Measurements from ENCODE around the gene STEAP1B. TPM values are rescaled to one million over a fixed set of nuclear protein-coding genes. Genes with fewer than 3 reads are reported as not detected.
"Not testable (repeated sequence)": the region's sequence is repeated elsewhere in the genome, so short reads cannot be mapped to it uniquely, and the experiment has no call there.

STEAP1B gene
- total RNA-seq, 1 experiment from 2014 or later, result 3.2 TPM

- not testable (repeated sequence) for H2BK20ac ChIP-seq (ENCODE audit: low read depth, low read length, poor library complexity, severe bottlenecking); H3K27ac Mint-ChIP-seq; H4K20me1 ChIP-seq (ENCODE audit: control insufficient read depth, insufficient read depth, insufficient read length); H4K8ac ChIP-seq (replicated peaks; ENCODE audit: insufficient read length, low read depth, low read length); H3K4me1 ChIP-seq (ENCODE audit: insufficient read depth, low read length); H3K4me3 Mint-ChIP-seq; H3K79me2 ChIP-seq (ENCODE audit: insufficient read depth, low read length); H2BK5ac ChIP-seq (ENCODE audit: insufficient read length, low read length); H3K23me2 ChIP-seq (ENCODE audit: insufficient read length, low read depth, low read length, poor library complexity, severe bottlenecking); H4K91ac ChIP-seq (ENCODE audit: insufficient read length, low read depth, low read length); H3K9ac ChIP-seq (ENCODE audit: extremely low read depth, insufficient read length, low read length); H3K9me3 ChIP-seq (ENCODE audit: control insufficient read depth, low read depth, low read length); H2BK15ac ChIP-seq (ENCODE audit: low read depth, low read length); H4K5ac ChIP-seq (ENCODE audit: insufficient read length, low read depth, low read length); H3T11ph ChIP-seq (ENCODE audit: low read length); H2AFZ ChIP-seq (ENCODE audit: low read length); H3K4me2 ChIP-seq (ENCODE audit: insufficient read depth, insufficient read length, low read length); H2BK120ac ChIP-seq (ENCODE audit: low read depth, low read length, poor library complexity, severe bottlenecking); H3K4ac ChIP-seq (ENCODE audit: low read depth, low read length); DNase-seq; H2BK12ac ChIP-seq (ENCODE audit: insufficient read length, low read depth, low read length); H3K56ac ChIP-seq (ENCODE audit: insufficient read length, low read depth, low read length); H3K18ac ChIP-seq (ENCODE audit: insufficient read length, low read depth, low read length); H3K27me3 Mint-ChIP-seq (ENCODE audit: low read depth); H3K23ac ChIP-seq (ENCODE audit: insufficient read length, low read depth, low read length); H2AK5ac ChIP-seq (ENCODE audit: insufficient read length, low read length); H3K79me1 ChIP-seq (ENCODE audit: insufficient read depth, low read depth, low read length, poor library complexity, severe bottlenecking); H3K27me3 ChIP-seq (ENCODE audit: insufficient read depth, low read length); H3K14ac ChIP-seq (ENCODE audit: insufficient read depth, low read length); H3K27ac ChIP-seq (ENCODE audit: insufficient read length, low read depth, low read length)
- H3K9me3 Mint-ChIP-seq, result peaks cover 28 to 32% of the 10 kb centered on the region in 2 experiments
- no CpG with 5 or more reads among the region's 5 CpGs for WGBS (ENCODE audit: extremely low coverage, insufficient read length, low lambda C conversion rate)
- peaks cover 12 to 24% of the 10 kb centered on the region in 2 experiments for H3K4me1 Mint-ChIP-seq
- peaks cover 12 to 32% (median 14%) of the 10 kb centered on the region in 3 experiments for H3K36me3 Mint-ChIP-seq (ENCODE audit: insufficient read depth in 1 of 3, low read depth in 3 of 3)
Measured at GRCh38 chr7:22524353-22524947, 24.5 kb upstream of the STEAP1B start.
